Type B pancreatic cell (in vitro differentiated cells): Measurements from ENCODE around the gene RCOR3. TPM values are rescaled to one million over a fixed set of nuclear protein-coding genes. Genes with fewer than 3 reads are reported as not detected.

Experiments
- DNase-seq: peaks from one replicate; pipeline ENCODE4 v3.0.0; 2021; ENCODE audit warnings: mixed read lengths; ENCODE audit not compliant: unreplicated experiment; ENCODE audit errors: extremely low spot score
- H3K27ac Mint-ChIP-seq: 2 replicates; pipeline ENCODE4 v1.8.0; 2021; ENCODE audit warnings: mild to moderate bottlenecking, mixed read lengths
- H3K27me3 Mint-ChIP-seq: 2 replicates; pipeline ENCODE4 v1.8.0; 2021; ENCODE audit warnings: mixed read lengths
- H3K36me3 Mint-ChIP-seq: 2 replicates; pipeline ENCODE4 v1.8.0; 2021; ENCODE audit warnings: mixed read lengths
- H3K4me1 Mint-ChIP-seq: one replicate; pipeline ENCODE4 v1.8.0; 2021; ENCODE audit warnings: mixed read lengths; ENCODE audit not compliant: unreplicated experiment
- H3K4me3 Mint-ChIP-seq: 2 replicates; pipeline ENCODE4 v1.8.0; 2021; ENCODE audit warnings: mild to moderate bottlenecking, mixed read lengths
- H3K9me3 Mint-ChIP-seq: 2 replicates; pipeline ENCODE4 v1.8.0; 2021; ENCODE audit warnings: mixed read lengths
- CTCF ChIP-seq: fragments of 200-600 bp; sonication (generic); conservative IDR thresholded peaks from 2 replicates; pipeline ENCODE4 v1.5.0; 2021; ENCODE audit warnings: antibody characterized with exemption, mild to moderate bottlenecking
- total RNA-seq: library from RNA; stranded (reverse); gene quantifications from 2 replicates; pipeline ENCODE4 v1.2.1, GENCODE V29; 2021; ENCODE audit warnings: low replicate concordance

The RCOR3 gene
- total RNA-seq, 1 donor from 2014 or later = 47.9 TPM

DNA sequence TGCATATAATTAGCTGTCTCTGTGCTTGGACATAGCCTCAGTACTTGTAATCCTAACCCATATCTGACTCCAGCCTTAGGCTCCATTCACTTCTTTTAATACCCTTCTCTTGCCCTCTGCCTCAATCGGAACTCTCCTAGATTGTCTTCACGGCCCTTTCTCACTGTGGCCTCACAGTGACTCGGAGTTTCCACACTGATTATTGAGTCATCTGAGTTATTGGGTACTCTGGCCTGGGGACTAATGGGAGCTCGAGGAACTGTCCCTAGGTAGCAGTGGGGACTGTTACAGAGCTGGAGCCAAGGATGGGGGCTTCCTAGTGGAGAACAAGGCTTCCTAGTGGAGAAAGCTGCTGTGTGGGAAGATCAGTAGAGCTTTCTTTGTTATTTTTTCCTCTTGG, 84.4 kb downstream of the RCOR3 start:
- H3K4me1 Mint-ChIP-seq = peaks cover 10% of the 10 kb centered on the region
- H3K36me3 Mint-ChIP-seq = peaks cover 6% of the 10 kb centered on the region
- H3K9me3 Mint-ChIP-seq = no peaks in the 10 kb centered on the region
- H3K4me3 Mint-ChIP-seq = no peak overlapping the region
- no peak overlapping the region for H3K27ac Mint-ChIP-seq
- TF ChIP-seq CTCF = no peak
- DNase-seq = no peak
- H3K27me3 Mint-ChIP-seq = no peaks in the 10 kb centered on the region

DNA sequence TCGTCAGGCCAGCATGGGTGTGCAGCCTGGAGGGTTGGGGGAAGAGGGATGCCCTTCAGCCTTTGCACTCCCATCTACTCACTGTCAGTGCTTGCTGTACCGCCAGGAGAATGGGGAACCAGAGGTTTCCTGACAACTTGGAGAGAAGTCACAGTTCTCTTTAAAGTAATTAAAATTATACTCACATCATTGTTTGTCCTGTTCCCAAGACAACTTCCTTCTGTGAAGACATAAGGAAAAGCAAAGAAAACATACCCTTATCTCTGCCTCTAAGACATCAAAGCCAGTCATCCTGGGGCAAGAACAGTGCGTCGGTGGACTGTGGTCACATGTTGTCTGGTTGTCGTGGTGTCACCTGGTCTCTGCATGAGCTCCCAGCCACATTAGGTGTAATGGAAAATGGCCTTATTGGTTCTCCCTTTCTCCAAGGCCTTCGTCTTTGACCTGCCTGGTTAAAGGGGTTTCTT, 85.0 kb downstream of the RCOR3 start:
- no peaks in the 10 kb centered on the region for H3K9me3 Mint-ChIP-seq
- H3K36me3 Mint-ChIP-seq = peaks cover 6% of the 10 kb centered on the region
- no peak for DNase-seq
- H3K4me3 Mint-ChIP-seq = no peak overlapping the region
- H3K4me1 Mint-ChIP-seq = peaks cover 10% of the 10 kb centered on the region
- no peak for TF ChIP-seq CTCF
- no peaks in the 10 kb centered on the region for H3K27me3 Mint-ChIP-seq
- H3K27ac Mint-ChIP-seq = no peak overlapping the region

GRCh38 chr1:211345719-211346118, 86.6 kb downstream of the RCOR3 start:
- no peak for DNase-seq
- Mint-ChIP-seq H3K27ac (no peak overlapping the region), H3K9me3 (no peaks in the 10 kb centered on the region), H3K4me1 (peaks cover 14% of the 10 kb centered on the region), H3K36me3 (peaks cover 6% of the 10 kb centered on the region), H3K4me3 (no peak overlapping the region), H3K27me3 (no peaks in the 10 kb centered on the region)
- TF ChIP-seq CTCF = no peak

DNA sequence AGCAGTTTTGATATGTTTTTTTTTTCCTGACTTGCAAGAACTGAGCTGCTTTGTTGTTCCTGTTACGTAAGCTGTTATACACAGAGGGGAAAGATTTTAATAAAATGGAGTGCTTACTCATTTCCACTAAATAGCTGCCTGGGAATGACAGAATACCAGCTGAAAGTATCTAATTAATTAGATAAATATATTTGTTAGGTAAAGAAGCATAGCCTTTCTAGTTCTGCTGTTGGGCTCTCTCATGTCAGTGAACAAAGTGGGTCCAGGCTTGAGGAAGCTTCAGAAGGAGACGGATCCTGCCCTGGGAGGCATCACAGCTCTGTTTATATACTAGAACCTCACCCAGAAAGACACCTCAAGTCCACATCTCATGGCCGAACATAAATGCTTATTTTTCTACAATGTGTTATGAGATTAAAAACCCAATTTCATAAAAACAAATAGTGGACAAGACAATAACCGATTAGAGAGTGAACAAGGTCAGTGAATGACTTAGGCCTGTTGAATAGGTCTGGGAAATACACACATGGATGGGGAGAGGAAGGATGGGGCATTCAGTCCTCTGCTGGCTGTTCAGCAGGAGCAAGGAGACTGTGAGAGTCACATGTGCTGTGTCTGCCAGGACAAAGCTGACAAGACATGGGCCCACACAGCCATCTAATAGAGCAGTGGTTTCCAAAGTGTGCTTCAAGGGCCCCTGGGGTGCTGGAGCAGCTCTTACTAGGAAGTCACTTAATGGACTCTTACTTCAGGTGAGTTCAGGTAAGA, 88.1 kb downstream of the RCOR3 start:
- Mint-ChIP-seq H3K4me1 (peaks cover 14% of the 10 kb centered on the region), H3K27me3 (no peaks in the 10 kb centered on the region), H3K36me3 (peaks cover 9% of the 10 kb centered on the region), H3K27ac (no peak overlapping the region), H3K4me3 (no peak overlapping the region), H3K9me3 (peaks cover 8% of the 10 kb centered on the region)
- no peak for DNase-seq
- TF ChIP-seq CTCF = no peak

GRCh38 chr1:211348547-211348946, 89.4 kb downstream of the RCOR3 start:
- DNase-seq = no peak
- Mint-ChIP-seq H3K27ac (no peak overlapping the region), H3K27me3 (no peaks in the 10 kb centered on the region), H3K36me3 (peaks cover 13% of the 10 kb centered on the region), H3K4me1 (peaks cover 14% of the 10 kb centered on the region), H3K4me3 (no peak overlapping the region), H3K9me3 (peaks cover 12% of the 10 kb centered on the region)
- no peak for TF ChIP-seq CTCF
